ENCODE measurements around the gene TBX10.
"Not testable (repeated sequence)": the region's sequence is repeated elsewhere in the genome, so short reads cannot be mapped to it uniquely, and the experiment has no call there.

TBX10 gene

DNA sequence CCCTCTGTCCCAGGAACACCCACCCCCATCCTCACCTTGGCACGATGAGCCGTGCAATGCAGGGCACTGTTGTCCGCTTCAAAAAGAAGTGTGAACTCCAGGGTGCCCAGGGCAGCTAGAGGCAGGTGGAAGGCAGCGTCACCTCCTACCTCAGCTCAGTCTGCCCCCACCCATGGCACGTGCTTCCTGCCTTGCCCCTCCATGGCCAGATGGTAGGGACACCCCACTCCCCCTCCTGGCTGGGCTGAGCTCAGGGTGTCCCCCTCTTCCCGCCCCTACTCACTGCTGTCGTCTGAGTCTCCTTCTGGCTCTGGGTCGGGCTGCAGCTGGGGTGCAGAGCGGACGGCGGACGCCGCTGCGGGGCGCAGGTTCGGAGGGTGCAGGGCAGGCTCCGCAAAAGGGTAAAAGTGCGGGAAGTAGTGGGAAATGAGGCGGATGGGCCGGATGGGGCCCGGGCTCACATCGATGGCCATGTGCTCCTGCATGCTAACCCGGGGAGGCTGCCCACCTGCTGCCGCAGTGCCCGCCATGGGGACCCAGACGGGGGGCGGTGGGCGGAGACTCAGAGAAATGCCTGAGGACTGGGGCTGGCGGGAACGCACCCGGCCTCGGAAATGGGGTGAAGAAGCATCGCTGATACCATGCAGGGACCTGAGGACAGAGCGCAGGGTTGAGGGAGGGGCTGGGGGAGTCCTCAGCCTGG is 23.7 kb downstream of the TBX10 start:
- no peak for DNase-seq (ENCODE audit: low spot score)

DNA sequence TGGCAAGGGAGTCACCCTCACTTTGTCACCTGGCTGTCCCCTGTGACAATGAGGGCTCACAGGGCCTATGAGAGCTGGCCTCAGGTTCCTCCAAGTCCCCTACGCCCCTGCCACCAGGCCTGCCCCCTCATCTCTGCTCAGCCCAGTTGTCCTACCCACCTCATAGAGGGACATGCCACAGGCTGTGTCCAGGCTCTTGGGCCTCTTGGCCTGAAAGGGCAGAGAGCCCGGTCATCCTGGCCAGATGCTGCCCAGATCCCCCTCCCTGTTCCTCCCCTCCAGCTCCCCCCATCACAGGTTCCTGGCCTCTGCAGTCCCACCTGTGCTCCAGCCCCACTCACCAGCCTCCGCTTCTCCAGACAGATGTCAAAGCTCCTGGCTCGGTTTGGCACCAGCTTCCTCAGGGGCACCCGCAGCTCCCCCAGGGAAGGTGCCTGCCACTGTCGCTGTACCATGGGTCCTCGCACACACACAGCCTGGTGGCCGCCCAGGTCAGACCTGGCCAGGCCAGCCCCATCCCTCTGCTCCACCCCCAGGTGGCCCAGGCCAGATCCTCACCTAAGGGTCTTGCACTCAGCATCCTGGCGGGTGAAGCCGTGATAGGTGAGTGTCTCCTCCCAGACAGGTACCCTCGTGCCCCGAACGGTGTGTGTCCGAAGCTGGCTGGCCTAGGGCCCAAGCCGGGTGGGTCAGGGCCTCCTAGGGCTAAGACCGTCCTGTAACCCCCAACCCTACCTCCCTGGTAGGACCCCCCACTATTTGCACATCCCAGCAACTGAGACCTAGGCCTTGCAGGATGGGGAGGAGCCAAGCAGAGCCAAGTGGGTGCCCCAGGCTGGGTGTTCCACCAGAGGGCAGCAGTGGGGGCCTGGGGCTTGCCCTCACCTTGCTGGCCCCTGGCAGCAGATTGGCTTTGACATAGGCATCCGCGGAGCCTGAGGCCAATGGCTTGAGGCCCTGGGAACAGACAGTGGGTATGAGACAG is 24.5 kb downstream of the TBX10 start:
- peak; percentile 45 for DNase-seq (ENCODE audit: low spot score)

DNA sequence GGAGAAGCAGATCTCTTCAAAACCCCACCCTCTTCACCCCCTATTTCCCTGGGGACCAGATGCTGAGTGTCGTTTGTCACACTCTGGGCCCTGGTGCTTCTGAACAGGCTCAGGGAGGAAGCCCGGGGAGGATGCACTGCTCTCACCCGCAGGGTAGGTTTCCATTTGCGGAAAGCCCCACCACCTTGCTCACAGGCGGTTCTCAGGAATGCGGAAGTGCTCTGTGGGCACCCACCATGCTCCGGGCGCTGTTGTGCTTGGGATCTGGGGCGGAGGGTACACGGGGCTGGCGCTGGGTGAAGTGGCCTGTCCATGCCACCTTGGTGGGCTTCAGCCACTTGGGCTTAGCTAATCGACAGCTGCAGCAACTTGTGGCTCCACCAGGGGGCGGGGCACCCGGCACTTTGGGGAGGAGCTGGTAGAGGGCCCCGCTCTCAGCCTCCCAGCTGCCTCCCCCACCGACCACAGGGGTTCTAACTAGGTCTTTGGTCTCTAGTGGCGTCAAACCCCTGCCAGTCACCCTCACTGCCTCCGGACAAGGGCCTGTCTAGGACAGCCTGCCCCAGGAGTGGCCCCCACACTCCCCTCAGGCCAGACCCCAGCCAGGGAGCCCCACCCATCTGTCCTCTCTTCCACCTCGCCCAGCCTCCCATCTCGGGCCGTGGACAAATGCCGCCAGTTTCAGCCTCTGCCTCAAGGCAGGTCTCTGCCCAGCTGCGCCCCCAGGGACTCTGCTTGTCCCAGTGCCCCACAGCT is 25.4 kb downstream of the TBX10 start:
- peak; percentile 81 for DNase-seq (ENCODE audit: low spot score)

DNA sequence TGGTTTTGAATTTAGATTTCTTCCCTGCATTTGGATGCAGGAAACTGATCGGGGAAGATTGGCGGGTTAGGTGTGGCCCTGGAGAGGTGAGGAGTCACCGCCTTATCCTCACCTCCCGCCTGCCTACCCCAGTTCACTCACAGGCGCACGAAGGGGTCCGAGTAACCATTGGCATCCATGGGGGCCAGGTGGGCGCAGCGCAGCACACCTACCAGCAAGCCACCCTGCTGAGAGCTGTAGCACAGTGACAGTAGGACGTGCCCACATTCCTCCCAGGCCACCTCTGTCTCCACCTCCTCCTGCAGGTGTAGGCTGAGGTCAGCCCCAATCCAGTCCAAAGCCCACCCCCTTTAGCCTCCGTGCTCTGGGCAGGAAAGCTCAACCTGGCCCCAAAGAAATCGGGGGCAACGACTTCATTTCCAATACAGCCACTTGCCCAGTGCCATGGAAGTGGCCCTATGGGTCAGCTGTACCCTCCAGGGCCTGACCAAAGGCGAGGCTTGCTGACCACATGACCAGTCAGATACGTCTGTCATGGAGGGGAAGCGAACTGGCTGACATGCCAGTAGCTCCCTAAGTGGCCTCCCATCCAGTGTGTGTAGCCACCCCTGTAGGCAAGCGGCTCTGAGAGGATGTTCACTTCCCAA is 26.1 kb downstream of the TBX10 start:
- no peak for DNase-seq (ENCODE audit: low spot score)

DNA sequence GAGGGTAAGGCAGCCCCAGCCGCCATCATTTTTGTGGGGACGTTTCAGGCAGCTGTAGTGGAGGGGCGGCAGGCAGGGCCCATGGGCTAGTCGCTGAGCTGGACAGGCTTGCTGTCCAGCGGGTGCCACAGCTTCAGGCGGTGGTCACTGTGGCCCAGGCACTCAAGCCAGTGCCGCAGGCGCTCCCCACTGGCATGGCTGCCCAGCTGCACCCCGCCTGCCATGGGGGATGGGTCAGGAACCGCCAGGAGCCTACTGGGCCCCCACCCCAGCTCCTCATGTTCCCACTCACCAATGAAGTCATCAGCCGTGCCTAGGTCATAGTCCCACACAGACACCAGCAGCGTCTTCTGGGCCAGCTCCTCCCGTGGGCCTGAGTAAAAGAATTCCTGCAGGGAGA is 26.8 kb downstream of the TBX10 start:
- no peak for DNase-seq (ENCODE audit: low spot score)

DNA sequence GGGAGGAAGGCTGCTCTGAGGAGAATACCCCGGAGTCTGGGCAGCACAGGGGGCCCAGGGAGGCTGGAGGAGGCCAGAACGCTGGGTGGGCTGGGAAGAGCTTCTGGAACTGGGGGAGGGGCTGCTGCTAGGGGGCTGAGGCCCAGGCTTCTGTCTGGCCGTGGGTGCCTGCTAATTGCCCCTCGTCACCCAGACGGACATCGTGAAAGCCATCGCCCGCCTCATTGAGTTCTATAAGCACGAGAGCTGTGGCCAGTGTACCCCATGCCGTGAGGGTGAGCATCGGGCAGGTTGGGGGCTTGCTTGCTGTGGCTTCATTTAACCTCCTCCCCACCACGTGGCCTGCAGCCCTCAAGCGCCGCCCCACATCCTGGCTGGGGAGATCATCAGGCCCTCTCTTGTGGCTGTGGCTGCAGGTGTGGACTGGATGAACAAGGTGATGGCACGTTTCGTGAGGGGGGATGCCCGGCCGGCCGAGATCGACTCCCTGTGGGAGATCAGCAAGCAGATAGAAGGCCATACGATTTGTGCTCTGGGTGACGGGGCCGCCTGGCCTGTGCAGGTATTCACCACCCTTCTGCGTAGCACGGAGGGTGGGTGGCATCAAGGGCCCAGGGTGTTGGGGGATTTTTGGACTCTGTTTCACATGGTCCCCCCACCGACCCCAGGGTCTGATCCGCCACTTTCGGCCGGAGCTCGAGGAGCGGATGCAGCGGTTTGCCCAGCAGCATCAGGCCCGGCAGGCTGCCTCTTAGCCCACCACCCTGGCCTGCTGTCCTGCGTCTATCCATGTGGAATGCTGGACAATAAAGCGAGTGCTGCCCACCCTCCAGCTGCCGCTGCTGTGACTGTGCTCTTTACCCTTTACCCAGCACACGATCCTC is 27.6 kb downstream of the TBX10 start:
- no peak for DNase-seq (ENCODE audit: low spot score)

- DNase-seq (ENCODE audit: low spot score): no peak
Measured at GRCh38 chr11:67611165-67611564, 28.4 kb downstream of the TBX10 start.

GRCh38 chr11:67610302-67610868 is 29.2 kb downstream of the TBX10 start:
- no peak for DNase-seq (ENCODE audit: low spot score)

DNA sequence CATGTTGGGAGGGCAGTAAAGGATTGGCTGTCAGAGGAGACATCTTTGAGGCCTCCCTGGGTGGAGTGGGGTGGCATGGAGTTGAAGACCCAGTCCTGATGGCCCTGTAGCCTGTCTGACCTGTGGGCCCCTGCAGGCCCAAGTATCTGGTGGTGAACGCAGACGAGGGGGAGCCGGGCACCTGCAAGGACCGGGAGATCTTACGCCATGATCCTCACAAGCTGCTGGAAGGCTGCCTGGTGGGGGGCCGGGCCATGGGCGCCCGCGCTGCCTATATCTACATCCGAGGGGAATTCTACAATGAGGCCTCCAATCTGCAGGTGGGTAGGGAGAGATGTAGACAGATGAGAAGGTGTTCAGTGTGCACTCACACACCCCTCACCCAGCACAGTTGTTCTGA is 30.2 kb downstream of the TBX10 start:
- no peak for DNase-seq (ENCODE audit: low spot score)

DNA sequence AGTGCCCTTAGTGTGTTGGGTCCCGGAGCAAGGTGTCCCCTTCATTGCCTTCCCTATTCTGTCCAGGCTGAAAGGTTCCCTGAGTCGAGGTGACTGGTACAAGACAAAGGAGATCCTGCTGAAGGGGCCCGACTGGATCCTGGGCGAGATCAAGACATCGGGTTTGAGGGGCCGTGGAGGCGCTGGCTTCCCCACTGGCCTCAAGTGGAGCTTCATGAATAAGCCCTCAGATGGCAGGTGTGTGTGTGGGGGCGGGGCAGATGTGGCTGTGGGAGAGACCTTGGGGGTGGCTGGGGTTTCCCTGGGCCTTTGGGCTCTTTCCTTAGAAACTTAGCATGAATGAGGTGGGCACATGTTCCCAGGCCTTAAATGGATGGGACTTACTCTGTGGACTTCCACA is 31.1 kb downstream of the TBX10 start:
- no peak for DNase-seq (ENCODE audit: low spot score)

DNA sequence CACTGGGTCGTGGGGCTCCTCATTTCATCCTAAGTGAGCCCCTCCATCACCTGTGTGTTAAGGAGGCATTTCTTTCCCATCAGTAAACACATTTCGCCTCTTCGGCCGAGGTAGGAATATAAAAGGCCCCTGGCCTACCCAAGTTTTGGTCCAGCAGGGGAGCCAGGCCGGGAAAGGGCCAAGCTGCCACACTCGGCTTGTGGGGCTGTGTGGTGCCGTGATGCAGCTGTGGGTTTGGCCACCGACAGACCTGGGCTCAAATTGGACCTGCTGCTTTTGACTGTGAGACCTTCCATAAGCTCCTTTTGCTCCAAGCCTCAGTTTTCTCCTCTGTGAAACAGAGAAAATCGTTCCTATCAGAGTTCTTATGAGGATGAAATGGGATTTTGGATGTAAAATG is 32.1 kb downstream of the TBX10 start:
- DNase-seq (ENCODE audit: low spot score): no peak

DNA sequence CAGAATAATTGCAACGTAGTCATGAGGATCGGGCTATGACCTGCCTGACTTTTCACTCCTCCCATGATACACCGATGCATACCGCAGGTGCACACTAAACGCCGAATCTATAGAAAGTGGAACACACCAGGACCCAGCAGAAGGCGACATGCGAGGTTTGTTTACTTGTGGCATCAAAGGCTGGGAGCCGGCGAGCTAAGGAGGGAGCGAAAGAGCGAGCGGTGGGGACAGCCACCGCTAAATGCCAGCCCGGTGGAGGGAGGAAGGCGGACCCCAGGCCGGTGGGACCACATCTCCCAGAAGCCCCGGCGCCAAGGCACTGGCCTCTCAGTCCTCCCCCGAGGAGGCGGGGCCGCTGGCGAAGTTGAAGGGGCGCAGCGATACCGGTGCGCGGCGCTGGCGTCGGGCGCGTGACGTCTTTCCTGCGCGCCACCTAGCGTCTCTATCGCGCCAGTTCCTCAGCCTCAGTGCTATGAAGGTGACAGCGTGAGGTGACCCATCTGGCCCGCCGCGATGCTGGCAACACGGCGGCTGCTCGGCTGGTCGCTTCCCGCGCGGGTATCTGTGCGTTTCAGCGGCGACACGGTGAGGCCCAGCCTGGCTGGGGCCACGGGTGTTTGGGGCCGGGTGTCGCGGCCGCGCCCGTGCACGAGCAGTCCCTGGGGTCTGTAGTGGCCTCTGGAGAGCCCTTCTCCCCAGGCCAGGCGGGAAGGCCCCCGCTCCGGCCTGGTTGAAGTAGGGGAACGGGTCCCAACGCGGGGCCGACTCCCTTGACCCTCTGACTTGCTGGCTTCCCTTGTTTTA is 32.9 kb downstream of the TBX10 start, which contains the start of gene NDUFV1:
NDUFV1 (plus strand) TSS at position 445 of the 804 bp plus-strand sequence; CDS start at position 514, 69 bp downstream.
- peak; percentile 95 for DNase-seq (ENCODE audit: low spot score)

GRCh38 chr11:67606093-67606491 is 33.5 kb downstream of the TBX10 start:
- DNase-seq (ENCODE audit: low spot score): no peak

GRCh38 chr11:67605231-67606011 is 34.1 kb downstream of the TBX10 start:
- no peak for DNase-seq (ENCODE audit: low spot score)

- no peak for DNase-seq (ENCODE audit: low spot score)
Measured at GRCh38 chr11:67604815-67605214, 34.7 kb downstream of the TBX10 start.

GRCh38 chr11:67604119-67604518 is 35.4 kb downstream of the TBX10 start:
- not testable (repeated sequence) for DNase-seq (ENCODE audit: low spot score)

DNA sequence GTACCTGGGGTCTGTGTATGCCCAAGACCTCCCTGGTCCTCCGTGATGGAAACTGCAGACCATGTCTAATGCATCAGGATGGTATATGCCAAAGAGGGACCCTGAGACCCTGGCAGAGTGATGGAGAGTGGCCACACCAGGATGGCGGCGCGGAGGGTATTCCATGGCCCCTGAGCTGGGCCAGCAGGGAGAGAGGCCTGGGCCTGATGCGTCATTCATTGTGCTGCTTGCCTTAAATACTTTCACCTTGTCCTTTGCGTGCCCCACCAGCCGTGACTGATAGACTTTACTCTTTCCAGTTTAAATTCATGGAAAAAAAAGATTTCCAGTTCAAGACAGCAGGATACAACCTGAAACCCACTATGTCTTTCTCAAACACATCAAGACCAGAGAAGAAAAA is 38.5 kb downstream of the TBX10 start:
- no peak for DNase-seq (ENCODE audit: low spot score)

GRCh38 chr11:67600324-67601029 is 39.1 kb downstream of the TBX10 start:
- DNase-seq (ENCODE audit: low spot score): no peak

All from CD4-positive, alpha-beta T cell treated with Interleukin-15 for 4 hours (primary cell).